Activated gamma-delta T cell (primary cell): Measurements from ENCODE around the gene KCTD10.
"Not testable (repeated sequence)": the region's sequence is repeated elsewhere in the genome, so short reads cannot be mapped to it uniquely, and the experiment has no call there.

ENCODE experiments used
- DNase-seq: peaks from one replicate; lab custom pipeline; 2025; lab: John Stamatoyannopoulos, UW

KCTD10 gene

DNA sequence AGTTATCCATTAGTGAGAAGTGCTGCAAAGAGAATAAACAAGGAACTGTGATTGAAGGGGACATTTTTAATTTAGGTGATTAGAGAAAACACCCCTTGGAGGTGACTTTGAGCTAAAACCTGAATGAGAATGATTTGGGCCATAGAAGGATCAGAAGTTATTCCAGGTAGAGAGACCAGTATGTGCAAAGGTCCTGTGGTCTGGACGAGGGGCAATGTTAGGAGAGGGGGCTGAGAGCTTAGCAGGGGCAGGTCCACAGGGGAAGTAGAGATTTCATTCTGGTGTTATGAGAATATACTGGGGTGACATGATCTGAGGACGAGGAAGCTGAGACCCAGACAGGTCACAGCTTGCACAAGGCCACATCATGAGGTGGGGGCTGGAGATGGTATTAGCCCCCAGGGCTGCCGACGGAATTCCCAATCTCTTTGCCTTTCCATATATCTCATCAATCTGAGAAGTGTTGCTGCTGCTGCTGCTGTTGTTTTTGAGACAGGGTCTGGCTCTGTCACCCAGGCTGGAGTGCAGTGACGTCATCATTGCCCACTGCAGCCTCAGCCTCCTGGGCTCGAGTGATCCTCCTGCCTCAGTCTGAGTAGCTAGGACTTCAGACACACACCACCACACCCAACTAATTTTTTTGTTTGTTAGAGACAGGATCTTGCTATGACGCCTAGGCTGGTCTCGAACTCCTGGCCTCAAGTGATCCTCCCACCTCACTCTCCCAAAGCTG is 55.6 kb downstream of the KCTD10 start:
- no peak for DNase-seq

- no peak for DNase-seq
Measured at GRCh38 chr12:109418848-109419480, 58.1 kb downstream of the KCTD10 start.

- not testable (repeated sequence) for DNase-seq
Measured at GRCh38 chr12:109406147-109406546, 71.0 kb downstream of the KCTD10 start.

- DNase-seq, result not testable (repeated sequence)
Measured at GRCh38 chr12:109404841-109405240, 72.3 kb downstream of the KCTD10 start.
